ENCODE data around the gene SNX2. TPM values are rescaled to one million over a fixed set of nuclear protein-coding genes. Genes with fewer than 3 reads are reported as not detected.

SNX2 gene
- total and polyA plus RNA-seq, 9 of the 15 experiments (the other 6 are each of a cell fraction or from before 2014, with no cell fraction given): 35.2 to 86.0 (median 58.1) TPM

DNA sequence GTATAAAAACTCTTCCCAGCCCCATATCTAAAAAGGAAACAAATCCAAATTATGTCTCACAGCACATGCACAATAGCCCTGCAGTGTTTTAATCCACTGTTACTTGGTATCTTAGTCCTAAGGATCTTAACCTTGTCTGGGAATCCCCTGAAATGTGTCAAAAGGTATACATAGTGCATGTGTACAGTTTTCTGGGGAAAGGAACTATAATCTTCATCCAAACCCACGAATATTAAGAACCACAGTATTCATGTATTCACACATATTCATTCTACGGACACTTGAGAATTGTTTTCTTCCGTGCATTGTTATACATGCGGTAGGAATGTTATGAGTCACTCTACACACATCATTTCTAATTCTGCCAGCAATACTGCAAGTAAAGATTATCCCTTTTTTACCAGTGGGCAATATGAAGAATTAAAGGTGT is 47.8 kb upstream of the SNX2 start:
- no peak overlapping the region for H3K9ac ChIP-seq (ENCODE audit: insufficient read depth in 1 of 2, low read depth in 2 of 2, low read length in 2 of 2)
- H4K20me1 ChIP-seq (replicated peaks; ENCODE audit: control insufficient read depth, insufficient read depth, low read length): no peaks in the 10 kb centered on the region
- H3K9me3 ChIP-seq (replicated peaks; ENCODE audit: control insufficient read depth, insufficient read depth, low read depth, low read length): no peaks in the 10 kb centered on the region
- H3K79me2 ChIP-seq (ENCODE audit: control insufficient read depth, insufficient read depth, low read length): no peaks in the 10 kb centered on the region
- H3K27ac ChIP-seq (ENCODE audit: extremely low read depth, low read depth, low read length): no peak overlapping the region
- H3K4me3 ChIP-seq: no peak overlapping the region
- peaks cover 4 to 8% of the 10 kb centered on the region in 2 experiments; a peak in 4 of 5 replicates for H3K27me3 ChIP-seq (ENCODE audit: control insufficient read depth in 2 of 2, insufficient read depth in 2 of 2, low read length in 2 of 2)
- no peak overlapping the region for H3K4me2 ChIP-seq (ENCODE audit: insufficient read depth, low read length)
- H3K4me1 ChIP-seq (replicated peaks in 1 of 2; ENCODE audit: control insufficient read depth in 2 of 2, insufficient read depth in 2 of 2, low read length in 2 of 2): no peaks in the 10 kb centered on the region
- in situ Hi-C loops (cut with MboI) (no loop called here), intact Hi-C loops (cut with micrococcal nuclease) (no loop called here)
- no TSS peak for BruUV-seq (replicated peaks)
- ChIA-PET CTCF (ENCODE audit: low intra/inter-chr PET ratio) (no interaction called here), POLR2A (no interaction called here)
- no peaks in the 10 kb centered on the region for H3K9me1 ChIP-seq (ENCODE audit: control insufficient read depth, insufficient read depth, low read length)
- WGBS (ENCODE audit: insufficient coverage, low coverage, missing lambda C conversion rate): 6% methylated on average over 4 of the region's 4 CpGs
- no peak overlapping the region for H2AFZ ChIP-seq (ENCODE audit: low read depth, low read length)
- DNase-seq (ENCODE audit: extremely low read depth in 1 of 4, low spot score in 3 of 4) (no peak), FAIRE-seq (no peak), ATAC-seq (no peak)
- TF ChIP-seq KLF16 (IDR thresholded peaks at IDR 0.05): no peak
- TF ChIP-seq NFIX (CRISPR knock-in tag; IDR thresholded peaks at IDR 0.05; ENCODE audit: low read depth): no peak
- no peak for TF ChIP-seq MAFG (tag; conservative IDR thresholded peaks at IDR 0.05)
- H3K36me3 ChIP-seq (ENCODE audit: control insufficient read depth, insufficient read depth, low read length): no peaks in the 10 kb centered on the region

DNA sequence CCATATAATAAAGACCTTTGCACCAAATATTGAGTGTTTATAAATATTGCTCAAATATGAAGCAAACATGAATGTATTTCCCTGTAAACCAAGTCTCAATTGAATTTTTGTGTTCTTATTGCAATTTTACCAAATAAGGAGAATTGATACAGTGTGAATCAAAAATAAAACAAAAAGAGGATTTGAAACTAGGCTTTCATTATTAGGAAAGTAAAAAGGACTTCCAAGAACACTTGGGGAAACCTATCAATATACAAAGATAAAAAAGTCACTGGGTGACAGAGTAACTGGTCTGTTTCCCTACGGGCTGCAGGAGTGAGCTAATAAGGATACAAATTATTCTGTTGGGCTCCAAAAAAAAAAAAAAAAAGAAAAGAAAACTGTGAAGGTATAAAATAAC is 44.8 kb upstream of the SNX2 start:
- Histone ChIP-seq H3K4me2 (ENCODE audit: insufficient read depth, low read length) (no peak overlapping the region), H3K9ac (ENCODE audit: insufficient read depth in 1 of 2, low read depth in 2 of 2, low read length in 2 of 2) (no peak overlapping the region), H4K20me1 (replicated peaks; ENCODE audit: control insufficient read depth, insufficient read depth, low read length) (no peaks in the 10 kb centered on the region), H3K9me3 (replicated peaks; ENCODE audit: control insufficient read depth, insufficient read depth, low read depth, low read length) (no peaks in the 10 kb centered on the region), H3K4me3 (no peak overlapping the region), H3K9me1 (ENCODE audit: control insufficient read depth, insufficient read depth, low read length) (no peaks in the 10 kb centered on the region), H2AFZ (ENCODE audit: low read depth, low read length) (no peak overlapping the region), H3K27me3 (ENCODE audit: control insufficient read depth in 2 of 2, insufficient read depth in 2 of 2, low read length in 2 of 2) (peaks cover 5 to 14% of the 10 kb centered on the region in 2 experiments; a peak in 4 of 5 replicates), H3K4me1 (replicated peaks in 1 of 2; ENCODE audit: control insufficient read depth in 2 of 2, insufficient read depth in 2 of 2, low read length in 2 of 2) (no peaks in the 10 kb centered on the region), H3K36me3 (ENCODE audit: control insufficient read depth, insufficient read depth, low read length) (no peaks in the 10 kb centered on the region), H3K79me2 (ENCODE audit: control insufficient read depth, insufficient read depth, low read length) (no peaks in the 10 kb centered on the region), H3K27ac (ENCODE audit: extremely low read depth, low read depth, low read length) (no peak overlapping the region)
- ChIA-PET POLR2A (interaction anchor here (1.9 kb wide), 1 partner anchor 12 kb away, joined by 4 read pairs; no protein-coding TSS in a partner anchor), CTCF (ENCODE audit: low intra/inter-chr PET ratio) (no interaction called here)
- intact Hi-C loops (cut with micrococcal nuclease): no loop called here
- no TSS peak for BruUV-seq (replicated peaks)
- DNase-seq (ENCODE audit: extremely low read depth in 1 of 4, low spot score in 3 of 4) (no peak), FAIRE-seq (no peak), ATAC-seq (no peak)
- WGBS (ENCODE audit: insufficient coverage, low coverage, missing lambda C conversion rate): 0% methylated on average over 1 of the region's 1 CpG
- no peak for TF ChIP-seq ZNF584 (CRISPR knock-in tag; IDR thresholded peaks at IDR 0.05; ENCODE audit: low read depth)
- no peak for TF ChIP-seq NRF1 (conservative IDR thresholded peaks at IDR 0.05 in 1 of 2, IDR thresholded peaks at IDR 0.05 in 1 of 2)
- no peak for TF ChIP-seq CTCFL (IDR thresholded peaks at IDR 0.05; ENCODE audit: borderline replicate concordance, insufficient read depth, low read depth, low read length, poor library complexity, severe bottlenecking)
- TF ChIP-seq CBX3 (IDR thresholded peaks at IDR 0.05; ENCODE audit: borderline replicate concordance in 1 of 2, low read length in 2 of 2): no peak
- no peak for TF ChIP-seq OTX1 (CRISPR knock-in tag; IDR thresholded peaks at IDR 0.05)
- in situ Hi-C loops (cut with MboI): no loop called here

All from K562 (cell line).